K562 (cell line): ENCODE results near the gene ZNF350. TPM values are rescaled to one million over a fixed set of nuclear protein-coding genes. Genes with fewer than 3 reads are reported as not detected.

ENCODE experiments used
- CHCHD3 ChIP-seq: fragments of 250-450 bp; sonication (Bioruptor Pico); IDR thresholded peaks from 2 replicates; pipeline ENCODE4 v2.1.2; 2022; ENCODE audit warnings: mild to moderate bottlenecking
- ELF1 ChIP-seq: fragments of 200-800 bp; sonication (Bioruptor generic); IDR thresholded peaks from 2 replicates; pipeline ENCODE4 v1.6.1; 2016; ENCODE audit warnings: missing genetic modification characterization, missing compliant biosample characterization
- ESRRB ChIP-seq: fragments of 250-450 bp; sonication (Bioruptor Pico); IDR thresholded peaks from 2 replicates; pipeline ENCODE4 v1.5.0; 2020; ENCODE audit warnings: mild to moderate bottlenecking, moderate library complexity, borderline replicate concordance
- FUS ChIP-seq: fragments of 200-400 bp; formaldehyde crosslinking; optimal IDR thresholded peaks from 2 replicates; pipeline ENCODE3; 2017; ENCODE audit warnings: low read depth, low read length
- GTF2E2 ChIP-seq: fragments of 200-800 bp; sonication (Bioruptor generic); IDR thresholded peaks from 2 replicates; pipeline ENCODE4 v1.6.1; 2016; ENCODE audit warnings: missing genetic modification characterization, missing compliant biosample characterization
- HNRNPK ChIP-seq: fragments of 200-400 bp; formaldehyde crosslinking; IDR thresholded peaks from one replicate; pipeline ENCODE4 v1.6.1; 2018; ENCODE audit warnings: mild to moderate bottlenecking, low read depth, low read length; ENCODE audit not compliant: poor library complexity, severe bottlenecking
- HSF4 ChIP-seq: fragments of 250-450 bp; sonication (Bioruptor Pico); IDR thresholded peaks from 2 replicates; pipeline ENCODE4 v2.1.2; 2022; ENCODE audit warnings: mild to moderate bottlenecking, moderate library complexity, borderline replicate concordance
- SIX5 ChIP-seq, 2 experiments: IDR thresholded peaks; 2 replicates each; pipeline ENCODE4 v1.6.1; 2011; ENCODE audit warnings: low read length in 2 of 2, borderline replicate concordance in 1 of 2, low read depth in 1 of 2, mild to moderate bottlenecking in 1 of 2, moderate library complexity in 1 of 2; ENCODE audit not compliant: insufficient read depth in 1 of 2
- SREBF2 ChIP-seq: sonication (generic); formaldehyde crosslinking; IDR thresholded peaks from 2 replicates; pipeline ENCODE4 v1.4.0; 2020; ENCODE audit warnings: mild to moderate bottlenecking, missing genetic modification reagents
- TCF7L2 ChIP-seq: fragments of 150-350 bp; IDR thresholded peaks from 2 replicates; pipeline ENCODE4 v1.6.1; 2016; ENCODE audit warnings: low read depth, mild to moderate bottlenecking, low read length, moderate library complexity
- ZC3H8 ChIP-seq: fragments of 450-650 bp; IDR thresholded peaks from 2 replicates; pipeline ENCODE4 v1.6.1; 2017
- ZFP30 ChIP-seq: fragments of 250-450 bp; sonication (Bioruptor Pico); IDR thresholded peaks from 2 replicates; pipeline ENCODE4 v1.8.0; 2022; ENCODE audit warnings: moderate library complexity, mild to moderate bottlenecking, inconsistent platforms, borderline replicate concordance
- ZNF212 ChIP-seq: fragments of 450-650 bp; formaldehyde crosslinking; IDR thresholded peaks from 2 replicates; pipeline ENCODE4 v1.4.0; 2020; ENCODE audit warnings: mild to moderate bottlenecking
- ZNF347 ChIP-seq: fragments of 450-650 bp; formaldehyde crosslinking; IDR thresholded peaks from 2 replicates; pipeline ENCODE4 v1.4.0; 2020; ENCODE audit warnings: low read depth, mild to moderate bottlenecking, moderate library complexity
- ZNF76 ChIP-seq: fragments of 250-450 bp; sonication (Bioruptor Pico); IDR thresholded peaks from 2 replicates; pipeline ENCODE4 v1.4.0; 2020; ENCODE audit warnings: mild to moderate bottlenecking, moderate library complexity, borderline replicate concordance
- polyA plus RNA-seq, 8 experiments: library from polyadenylated mRNA; depleted of rRNA in 4 of 8; stranded (reverse) in 5 of 8; unstranded in 3 of 8; fragments of >200 nt; fragmentation: Nextera tagmentation in 2 of 8; fragmentation: Illumina TruSeq in 1 of 8; extraction: Ambion mirVana in 2 of 8; extraction: Trizol in 1 of 8; gene quantifications; 2 replicates each; pipeline versions ENCODE4 v1.2.1 to v1.2.3, GENCODE V29; 2011 to 2014; ENCODE audit warnings: inconsistent platforms in 1 of 8, missing spikeins in 1 of 8
- total RNA-seq, 7 experiments: library from RNA; depleted of rRNA in 6 of 7; stranded (reverse); fragments of >200 nt in 6 of 7; fragmentation: Illumina TruSeq in 2 of 7; extraction: Trizol in 2 of 7; gene quantifications; 2 replicates each; pipeline versions ENCODE4 v1.2.1 to v1.2.3, GENCODE V29; 2011 to 2021; ENCODE audit warnings: low replicate concordance in 1 of 7
- TF ChIP-seq, protein P1 (sequence below): fragments of 200-800 bp; sonication (Bioruptor generic); IDR thresholded peaks from 2 replicates; pipeline ENCODE4 v1.6.1; 2016; ENCODE audit warnings: missing genetic modification characterization, missing compliant biosample characterization
- TF ChIP-seq, protein P2 (sequence below): fragments of 450-650 bp; formaldehyde crosslinking; IDR thresholded peaks from 2 replicates; pipeline ENCODE4 v1.4.0; 2020; ENCODE audit warnings: mild to moderate bottlenecking, moderate library complexity
- TF ChIP-seq, protein P3 (sequence below): fragments of 250-450 bp; sonication (Bioruptor Pico); IDR thresholded peaks from 2 replicates; pipeline ENCODE4 v1.8.0; 2022; ENCODE audit warnings: moderate library complexity, mild to moderate bottlenecking, inconsistent platforms

The ZNF350 gene
- total and polyA plus RNA-seq, 9 of the 15 experiments (the other 6 are each of a cell fraction or from before 2014, with no cell fraction given), result 1.7 to 4.8 (median 2.9) TPM

DNA sequence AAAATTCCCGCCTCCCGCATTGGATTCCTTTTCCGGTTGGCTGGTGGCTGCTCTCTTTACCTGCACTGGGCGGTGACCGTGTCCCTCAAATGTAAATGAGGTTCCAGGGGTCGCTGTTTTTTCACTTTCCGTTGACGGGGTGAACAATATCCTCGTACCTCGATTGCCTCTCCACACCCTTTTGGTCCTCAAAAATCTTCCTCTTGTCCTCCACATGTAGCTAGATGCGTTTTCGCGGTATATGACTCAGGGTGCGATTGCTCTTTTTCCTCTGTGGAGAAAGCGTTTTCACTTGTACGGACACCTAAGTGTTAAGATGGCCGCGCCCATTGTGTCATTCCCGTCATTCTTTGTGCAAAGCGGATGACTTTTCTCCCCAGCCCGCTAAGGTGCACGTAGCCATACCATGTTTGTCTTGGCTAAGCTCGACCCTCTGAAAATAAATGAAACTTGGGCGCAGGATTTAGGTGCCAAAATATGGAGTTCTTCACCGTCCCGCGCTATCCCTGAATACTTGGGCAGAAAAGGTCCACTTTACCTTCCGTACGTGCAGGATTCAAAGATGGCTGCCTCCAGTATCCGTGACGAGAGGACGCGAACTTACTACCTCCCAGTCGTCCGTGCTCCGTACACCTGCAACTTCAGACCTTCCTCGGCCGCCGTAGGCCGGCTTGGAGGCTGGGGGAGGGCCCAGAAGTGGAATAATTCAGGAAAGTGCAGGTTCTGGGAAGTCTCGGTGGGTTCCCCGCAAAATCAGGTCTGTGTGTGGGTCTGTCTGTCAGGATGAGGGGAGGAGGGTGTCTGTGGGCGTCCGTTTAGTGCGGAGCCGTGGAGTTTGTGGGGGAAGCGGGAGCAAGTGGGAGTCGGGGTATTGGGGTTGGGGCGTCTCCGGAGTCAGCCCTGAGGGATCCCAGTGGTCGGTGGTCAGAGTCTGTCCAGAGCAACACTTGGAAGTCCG, 59.6 kb downstream of the ZNF350 start, which contains the start of gene ZNF613 (continued):
- no peak for TF ChIP-seq HNRNPK
- peak; percentile 68; the same call in 1 of the 2 replicates for TF ChIP-seq ELF1 (tag)
- TF ChIP-seq GTF2E2 (tag), result no peak
- TF ChIP-seq ESRRB, result no peak
- no peak for TF ChIP-seq ZNF212
- TF ChIP-seq ZNF76 (CRISPR knock-in tag), result peak; percentile 83; the same call in 1 of the 2 replicates
- TF ChIP-seq ZFP30 (CRISPR knock-in tag), result no peak
- TF ChIP-seq CHCHD3 (CRISPR knock-in tag), result no peak
- no peak for TF ChIP-seq ZC3H8
- TF ChIP-seq ZNF347 (CRISPR knock-in tag), result no peak
- no peak for TF ChIP-seq SREBF2
- TF ChIP-seq, protein P1, sequence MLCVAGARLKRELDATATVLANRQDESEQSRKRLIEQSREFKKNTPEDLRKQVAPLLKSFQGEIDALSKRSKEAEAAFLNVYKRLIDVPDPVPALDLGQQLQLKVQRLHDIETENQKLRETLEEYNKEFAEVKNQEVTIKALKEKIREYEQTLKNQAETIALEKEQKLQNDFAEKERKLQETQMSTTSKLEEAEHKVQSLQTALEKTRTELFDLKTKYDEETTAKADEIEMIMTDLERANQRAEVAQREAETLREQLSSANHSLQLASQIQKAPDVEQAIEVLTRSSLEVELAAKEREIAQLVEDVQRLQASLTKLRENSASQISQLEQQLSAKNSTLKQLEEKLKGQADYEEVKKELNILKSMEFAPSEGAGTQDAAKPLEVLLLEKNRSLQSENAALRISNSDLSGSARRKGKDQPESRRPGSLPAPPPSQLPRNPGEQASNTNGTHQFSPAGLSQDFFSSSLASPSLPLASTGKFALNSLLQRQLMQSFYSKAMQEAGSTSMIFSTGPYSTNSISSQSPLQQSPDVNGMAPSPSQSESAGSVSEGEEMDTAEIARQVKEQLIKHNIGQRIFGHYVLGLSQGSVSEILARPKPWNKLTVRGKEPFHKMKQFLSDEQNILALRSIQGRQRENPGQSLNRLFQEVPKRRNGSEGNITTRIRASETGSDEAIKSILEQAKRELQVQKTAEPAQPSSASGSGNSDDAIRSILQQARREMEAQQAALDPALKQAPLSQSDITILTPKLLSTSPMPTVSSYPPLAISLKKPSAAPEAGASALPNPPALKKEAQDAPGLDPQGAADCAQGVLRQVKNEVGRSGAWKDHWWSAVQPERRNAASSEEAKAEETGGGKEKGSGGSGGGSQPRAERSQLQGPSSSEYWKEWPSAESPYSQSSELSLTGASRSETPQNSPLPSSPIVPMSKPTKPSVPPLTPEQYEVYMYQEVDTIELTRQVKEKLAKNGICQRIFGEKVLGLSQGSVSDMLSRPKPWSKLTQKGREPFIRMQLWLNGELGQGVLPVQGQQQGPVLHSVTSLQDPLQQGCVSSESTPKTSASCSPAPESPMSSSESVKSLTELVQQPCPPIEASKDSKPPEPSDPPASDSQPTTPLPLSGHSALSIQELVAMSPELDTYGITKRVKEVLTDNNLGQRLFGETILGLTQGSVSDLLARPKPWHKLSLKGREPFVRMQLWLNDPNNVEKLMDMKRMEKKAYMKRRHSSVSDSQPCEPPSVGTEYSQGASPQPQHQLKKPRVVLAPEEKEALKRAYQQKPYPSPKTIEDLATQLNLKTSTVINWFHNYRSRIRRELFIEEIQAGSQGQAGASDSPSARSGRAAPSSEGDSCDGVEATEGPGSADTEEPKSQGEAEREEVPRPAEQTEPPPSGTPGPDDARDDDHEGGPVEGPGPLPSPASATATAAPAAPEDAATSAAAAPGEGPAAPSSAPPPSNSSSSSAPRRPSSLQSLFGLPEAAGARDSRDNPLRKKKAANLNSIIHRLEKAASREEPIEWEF (CRISPR knock-in tag), result no peak
- peak; percentile 77 for TF ChIP-seq TCF7L2
- peak; percentile 41 to 50; a peak in 1 of 4 replicates for TF ChIP-seq SIX5 (IDR thresholded peaks at IDR 0.05; ENCODE audit: borderline replicate concordance in 1 of 2, insufficient read depth in 1 of 2, low read depth in 1 of 2, low read length in 2 of 2)
- no peak for TF ChIP-seq HSF4
- TF ChIP-seq, protein P2, sequence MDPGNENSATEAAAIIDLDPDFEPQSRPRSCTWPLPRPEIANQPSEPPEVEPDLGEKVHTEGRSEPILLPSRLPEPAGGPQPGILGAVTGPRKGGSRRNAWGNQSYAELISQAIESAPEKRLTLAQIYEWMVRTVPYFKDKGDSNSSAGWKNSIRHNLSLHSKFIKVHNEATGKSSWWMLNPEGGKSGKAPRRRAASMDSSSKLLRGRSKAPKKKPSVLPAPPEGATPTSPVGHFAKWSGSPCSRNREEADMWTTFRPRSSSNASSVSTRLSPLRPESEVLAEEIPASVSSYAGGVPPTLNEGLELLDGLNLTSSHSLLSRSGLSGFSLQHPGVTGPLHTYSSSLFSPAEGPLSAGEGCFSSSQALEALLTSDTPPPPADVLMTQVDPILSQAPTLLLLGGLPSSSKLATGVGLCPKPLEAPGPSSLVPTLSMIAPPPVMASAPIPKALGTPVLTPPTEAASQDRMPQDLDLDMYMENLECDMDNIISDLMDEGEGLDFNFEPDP (CRISPR knock-in tag), result no peak
- TF ChIP-seq, protein P3, sequence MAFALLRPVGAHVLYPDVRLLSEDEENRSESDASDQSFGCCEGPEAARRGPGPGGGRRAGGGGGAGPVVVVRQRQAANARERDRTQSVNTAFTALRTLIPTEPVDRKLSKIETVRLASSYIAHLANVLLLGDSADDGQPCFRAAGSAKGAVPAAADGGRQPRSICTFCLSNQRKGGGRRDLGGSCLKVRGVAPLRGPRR (CRISPR knock-in tag), result no peak
- no peak for TF ChIP-seq FUS
